H9 (cell line): ENCODE measurements around the gene CCT2. TPM values are rescaled to one million over a fixed set of nuclear protein-coding genes. Genes with fewer than 3 reads are reported as not detected.

Experiments used
- DNase-seq: peaks from one replicate; pipeline ENCODE4 v3.0.0-alpha.2; 2017
- H2AFZ ChIP-seq: one replicate; pipeline ENCODE4 v1.6.1; 2013; ENCODE audit warnings: mild to moderate bottlenecking, low read length, control low read depth, moderate library complexity
- H2AK5ac ChIP-seq: 2 replicates; pipeline ENCODE4 v1.6.1; 2013; ENCODE audit warnings: low read length, control low read depth, mixed read lengths; ENCODE audit not compliant: insufficient read length
- H2BK120ac ChIP-seq: one replicate; pipeline ENCODE4 v1.6.1; 2013; ENCODE audit warnings: low read depth, mild to moderate bottlenecking, low read length, control low read depth, inconsistent platforms; ENCODE audit not compliant: poor library complexity, severe bottlenecking
- H2BK12ac ChIP-seq: 2 replicates; pipeline ENCODE4 v1.6.1; 2013; ENCODE audit warnings: low read length, control low read depth, mixed read lengths, low read depth; ENCODE audit not compliant: insufficient read length
- H2BK15ac ChIP-seq: 2 replicates; pipeline ENCODE4 v1.6.1; 2013; ENCODE audit warnings: low read depth, low read length, control low read depth
- H2BK20ac ChIP-seq: one replicate; pipeline ENCODE4 v1.6.1; 2013; ENCODE audit warnings: low read depth, mild to moderate bottlenecking, low read length, control low read depth, inconsistent platforms; ENCODE audit not compliant: poor library complexity, severe bottlenecking
- H2BK5ac ChIP-seq: 2 replicates; pipeline ENCODE4 v1.6.1; 2013; ENCODE audit warnings: low read length, control low read depth, mixed read lengths; ENCODE audit not compliant: insufficient read length
- H3K14ac ChIP-seq: 2 replicates; pipeline ENCODE4 v1.6.1; 2013; ENCODE audit warnings: low read length, control low read depth; ENCODE audit not compliant: insufficient read depth
- H3K18ac ChIP-seq: 2 replicates; pipeline ENCODE4 v1.6.1; 2013; ENCODE audit warnings: low read depth, mild to moderate bottlenecking, mixed read lengths, low read length, control low read depth; ENCODE audit not compliant: insufficient read length
- H3K23ac ChIP-seq: 2 replicates; pipeline ENCODE4 v1.6.1; 2013; ENCODE audit warnings: low read length, control low read depth, mixed read lengths, low read depth; ENCODE audit not compliant: insufficient read length
- H3K23me2 ChIP-seq: 2 replicates; pipeline ENCODE4 v1.6.1; 2013; ENCODE audit warnings: low read depth, mild to moderate bottlenecking, mixed read lengths, low read length, control low read depth; ENCODE audit not compliant: insufficient read length, poor library complexity, severe bottlenecking
- H3K27ac ChIP-seq: 2 replicates; pipeline ENCODE4 v1.5.1; 2013; ENCODE audit warnings: low read length, control low read depth, mixed read lengths, low read depth; ENCODE audit not compliant: insufficient read length
- H3K27me3 ChIP-seq: 2 replicates; pipeline ENCODE4 v1.6.1; 2013; ENCODE audit warnings: low read length, control low read depth, inconsistent platforms; ENCODE audit not compliant: insufficient read depth
- H3K4ac ChIP-seq: 2 replicates; pipeline ENCODE4 v1.6.1; 2013; ENCODE audit warnings: low read depth, mild to moderate bottlenecking, control low read depth, inconsistent platforms, low read length, moderate library complexity
- H3K4me1 ChIP-seq: 2 replicates; pipeline ENCODE4 v1.6.1; 2013; ENCODE audit warnings: low read length, control low read depth, inconsistent platforms; ENCODE audit not compliant: insufficient read depth
- H3K4me2 ChIP-seq: 2 replicates; pipeline ENCODE4 v1.6.1; 2013; ENCODE audit warnings: low read length, control low read depth, mixed read lengths; ENCODE audit not compliant: insufficient read length, insufficient read depth
- H3K56ac ChIP-seq: 2 replicates; pipeline ENCODE4 v1.6.1; 2013; ENCODE audit warnings: low read depth, mild to moderate bottlenecking, mixed read lengths, low read length, control low read depth; ENCODE audit not compliant: insufficient read length
- H3K79me1 ChIP-seq: 2 replicates; pipeline ENCODE4 v1.6.1; 2013; ENCODE audit warnings: low read depth, mild to moderate bottlenecking, moderate library complexity, low read length, control low read depth, inconsistent platforms; ENCODE audit not compliant: insufficient read depth, poor library complexity, severe bottlenecking
- H3K79me2 ChIP-seq: 2 replicates; pipeline ENCODE4 v1.6.1; 2013; ENCODE audit warnings: low read length, control low read depth, inconsistent platforms; ENCODE audit not compliant: insufficient read depth
- H3K9ac ChIP-seq: 2 replicates; pipeline ENCODE4 v1.6.1; 2013; ENCODE audit warnings: low read length, control low read depth, mixed read lengths; ENCODE audit not compliant: insufficient read length; ENCODE audit errors: extremely low read depth
- H3K9me3 ChIP-seq: one replicate; pipeline ENCODE4 v1.6.1; 2013; ENCODE audit warnings: low read depth, low read length, inconsistent platforms; ENCODE audit not compliant: control insufficient read depth
- H3T11ph ChIP-seq: one replicate; pipeline ENCODE4 v1.6.1; 2013; ENCODE audit warnings: mild to moderate bottlenecking, low read length, control low read depth, inconsistent platforms
- H4K20me1 ChIP-seq: one replicate; pipeline ENCODE4 v1.6.1; 2013; ENCODE audit not compliant: control insufficient read depth, insufficient read length, insufficient read depth
- H4K5ac ChIP-seq: 2 replicates; pipeline ENCODE4 v1.6.1; 2013; ENCODE audit warnings: low read depth, mild to moderate bottlenecking, mixed read lengths, low read length, control low read depth; ENCODE audit not compliant: insufficient read length
- H4K8ac ChIP-seq: replicated peaks from 2 replicates; pipeline ENCODE4 v1.6.1; 2013; ENCODE audit warnings: low read length, control low read depth, mixed read lengths, low read depth; ENCODE audit not compliant: insufficient read length
- H4K91ac ChIP-seq: 2 replicates; pipeline ENCODE4 v1.6.1; 2013; ENCODE audit warnings: low read depth, mild to moderate bottlenecking, moderate library complexity, mixed read lengths, low read length, control low read depth; ENCODE audit not compliant: insufficient read length
- H3K27ac Mint-ChIP-seq, 3 experiments: 2 replicates in 2 of 3; 3 replicates in 1 of 3; pipeline ENCODE4 v1.8.0; 2020 to 2021; ENCODE audit warnings: mixed read lengths in 3 of 3, mild to moderate bottlenecking in 1 of 3, moderate library complexity in 1 of 3
- H3K27me3 Mint-ChIP-seq: 2 replicates; pipeline ENCODE4 v1.8.0; 2021; ENCODE audit warnings: low read depth, mild to moderate bottlenecking, moderate library complexity, mixed read lengths
- H3K36me3 Mint-ChIP-seq, 3 experiments: 2 replicates in 2 of 3; 3 replicates in 1 of 3; pipeline ENCODE4 v1.8.0; 2020 to 2021; ENCODE audit warnings: low read depth in 3 of 3, mixed read lengths in 3 of 3; ENCODE audit not compliant: insufficient read depth in 1 of 3
- H3K4me1 Mint-ChIP-seq, 2 experiments: 2 replicates each; pipeline ENCODE4 v1.8.0; 2020; ENCODE audit warnings: mixed read lengths in 2 of 2
- H3K4me3 Mint-ChIP-seq, 2 experiments: 2 replicates in 1 of 2; 3 replicates in 1 of 2; pipeline ENCODE4 v1.8.0; 2020 to 2021; ENCODE audit warnings: mild to moderate bottlenecking in 2 of 2, mixed read lengths in 2 of 2, moderate library complexity in 1 of 2
- H3K9me3 Mint-ChIP-seq, 2 experiments: 2 replicates in 1 of 2; 3 replicates in 1 of 2; pipeline ENCODE4 v1.8.0; 2020; ENCODE audit warnings: mild to moderate bottlenecking in 2 of 2, mixed read lengths in 2 of 2, moderate library complexity in 1 of 2
- WGBS: extraction: QIAGEN DNeasy Blood & Tissue Kit; methylation state at CpG from one replicate; pipeline ENCODE4 v1.1.7; 2013; ENCODE audit warnings: missing lambda C conversion rate, low lambda C conversion rate, mixed read lengths; ENCODE audit not compliant: insufficient read length; ENCODE audit errors: extremely low coverage; 5-methylcytosine and 5-hydroxymethylcytosine counted together
- total RNA-seq: library from RNA; stranded (reverse); gene quantifications from 2 replicates; pipeline ENCODE4 v1.2.1, GENCODE V29; 2021
- TF ChIP-seq, protein P1 (sequence below): fragments of 200-600 bp; sonication (generic); conservative IDR thresholded peaks from 3 replicates; pipeline ENCODE4 v1.8.0; 2021; ENCODE audit warnings: antibody characterized with exemption, mild to moderate bottlenecking

Gene CCT2
- total RNA-seq, 1 experiment from 2014 or later, result 405 TPM

DNA sequence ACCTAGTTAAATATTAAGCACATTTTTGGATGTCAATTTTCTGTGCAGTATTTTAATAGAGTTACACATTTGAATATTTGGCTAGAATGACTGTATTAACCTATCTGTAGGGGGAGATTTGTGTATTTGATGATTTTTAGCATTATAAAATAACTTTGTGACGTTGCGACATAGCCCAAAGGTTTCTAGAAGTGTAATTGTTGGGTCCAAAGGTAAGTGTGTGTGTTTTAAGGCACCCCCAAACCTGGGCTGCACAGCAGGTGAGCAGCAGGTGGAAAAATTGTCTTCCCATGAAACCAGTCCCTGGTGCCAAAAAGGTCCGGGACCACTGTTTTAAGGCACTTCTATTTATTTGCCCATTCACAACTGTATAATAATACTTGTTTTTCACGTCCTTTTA lies 3.3 kb downstream of the CCT2 start:
- no peak overlapping the region for H3K27ac ChIP-seq
- peaks cover 3% of the 10 kb centered on the region for H3K79me1 ChIP-seq
- no peak overlapping the region for H2AFZ ChIP-seq
- H4K5ac ChIP-seq, result no peak overlapping the region
- no peaks in the 10 kb centered on the region for H3K23me2 ChIP-seq
- DNase-seq, result no peak
- no peaks in the 10 kb centered on the region for H4K20me1 ChIP-seq
- Mint-ChIP-seq H3K4me3 (no peak overlapping the region), H3K4me1 (peaks cover 0 to 9% of the 10 kb centered on the region in 2 experiments; a peak in 2 of 4 replicates), H3K27me3 (no peaks in the 10 kb centered on the region), H3K27ac (no peak overlapping the region), H3K9me3 (no peaks in the 10 kb centered on the region), H3K36me3 (peaks cover 53 to 77% (median 76%) of the 10 kb centered on the region in 3 experiments)
- no CpG with 5 or more reads among the region's 4 CpGs for whole genome bisulfite sequencing
- H4K8ac ChIP-seq, result no peak overlapping the region
- H3K14ac ChIP-seq, result no peak overlapping the region
- H2BK20ac ChIP-seq, result no peak overlapping the region
- H2BK15ac ChIP-seq, result no peak overlapping the region
- H3K18ac ChIP-seq, result no peak overlapping the region
- TF ChIP-seq, protein P1, sequence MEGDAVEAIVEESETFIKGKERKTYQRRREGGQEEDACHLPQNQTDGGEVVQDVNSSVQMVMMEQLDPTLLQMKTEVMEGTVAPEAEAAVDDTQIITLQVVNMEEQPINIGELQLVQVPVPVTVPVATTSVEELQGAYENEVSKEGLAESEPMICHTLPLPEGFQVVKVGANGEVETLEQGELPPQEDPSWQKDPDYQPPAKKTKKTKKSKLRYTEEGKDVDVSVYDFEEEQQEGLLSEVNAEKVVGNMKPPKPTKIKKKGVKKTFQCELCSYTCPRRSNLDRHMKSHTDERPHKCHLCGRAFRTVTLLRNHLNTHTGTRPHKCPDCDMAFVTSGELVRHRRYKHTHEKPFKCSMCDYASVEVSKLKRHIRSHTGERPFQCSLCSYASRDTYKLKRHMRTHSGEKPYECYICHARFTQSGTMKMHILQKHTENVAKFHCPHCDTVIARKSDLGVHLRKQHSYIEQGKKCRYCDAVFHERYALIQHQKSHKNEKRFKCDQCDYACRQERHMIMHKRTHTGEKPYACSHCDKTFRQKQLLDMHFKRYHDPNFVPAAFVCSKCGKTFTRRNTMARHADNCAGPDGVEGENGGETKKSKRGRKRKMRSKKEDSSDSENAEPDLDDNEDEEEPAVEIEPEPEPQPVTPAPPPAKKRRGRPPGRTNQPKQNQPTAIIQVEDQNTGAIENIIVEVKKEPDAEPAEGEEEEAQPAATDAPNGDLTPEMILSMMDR, result no peak
- H3K56ac ChIP-seq, result no peak overlapping the region
- H3K23ac ChIP-seq, result no peak overlapping the region
- H3K4ac ChIP-seq, result no peak overlapping the region
- no peaks in the 10 kb centered on the region for H3K9me3 ChIP-seq
- H3K27me3 ChIP-seq, result no peaks in the 10 kb centered on the region
- H3T11ph ChIP-seq, result no peak overlapping the region
- H2AK5ac ChIP-seq, result no peak overlapping the region
- no peak overlapping the region for H2BK5ac ChIP-seq
- no peak overlapping the region for H2BK12ac ChIP-seq
- H3K79me2 ChIP-seq, result peaks cover 3% of the 10 kb centered on the region; the same call in 1 of the 2 replicates
- no peak overlapping the region for H4K91ac ChIP-seq
- no peak overlapping the region for H3K9ac ChIP-seq
- no peak overlapping the region for H2BK120ac ChIP-seq
- H3K4me2 ChIP-seq, result no peak overlapping the region
- no peaks in the 10 kb centered on the region for H3K4me1 ChIP-seq
